HG02642 (cell line): ENCODE results near the gene PLA2G3.
"Not testable (repeated sequence)": the region's sequence is repeated elsewhere in the genome, so short reads cannot be mapped to it uniquely, and the experiment has no call there.

Source experiments
- ATAC-seq: cut with Tn5 transposase; IDR thresholded peaks from one replicate; pipeline ENCODE4 v1.9.1; 2021; ENCODE audit warnings: mild to moderate bottlenecking; ENCODE audit not compliant: unreplicated experiment, poor library complexity

Gene PLA2G3

GRCh38 chr22:31124811-31125465 is 15.4 kb downstream of the PLA2G3 start:
- no peak for ATAC-seq

GRCh38 chr22:31124290-31124689 is 16.0 kb downstream of the PLA2G3 start:
- ATAC-seq: no peak

- ATAC-seq: no peak
Measured at GRCh38 chr22:31123292-31123602, 17.1 kb downstream of the PLA2G3 start.

- ATAC-seq: no peak
Measured at GRCh38 chr22:31122532-31123291, 17.6 kb downstream of the PLA2G3 start, which contains the start of gene INPP5J. Gene INPP5J (plus strand): TSS chr22:31122966. CDS start chr22:31123015, 49 bp downstream.

- no peak for ATAC-seq
Measured at GRCh38 chr22:31122196-31122531, 18.1 kb downstream of the PLA2G3 start.

- no peak for ATAC-seq
Measured at GRCh38 chr22:31121403-31121802, 18.9 kb downstream of the PLA2G3 start.

GRCh38 chr22:31120642-31121041 is 19.7 kb downstream of the PLA2G3 start:
- no peak for ATAC-seq

- no peak for ATAC-seq
Measured at GRCh38 chr22:31120230-31120629, 20.1 kb downstream of the PLA2G3 start.

- ATAC-seq: no peak
Measured at GRCh38 chr22:31119026-31119717, 21.1 kb downstream of the PLA2G3 start.

GRCh38 chr22:31118046-31118820 is 22.1 kb downstream of the PLA2G3 start:
- no peak for ATAC-seq

GRCh38 chr22:31112547-31113091 is 27.7 kb downstream of the PLA2G3 start:
- not testable (repeated sequence) for ATAC-seq

GRCh38 chr22:31107894-31108218 is 32.5 kb downstream of the PLA2G3 start:
- peak; percentile 13 for ATAC-seq

- peak; percentile 88 for ATAC-seq
Measured at GRCh38 chr22:31107178-31107893, 33.0 kb downstream of the PLA2G3 start, which contains the start of gene SELENOM. Gene SELENOM (minus strand): TSS chr22:31107568. CDS start chr22:31107505, 63 bp downstream.

GRCh38 chr22:31106731-31107177 is 33.6 kb downstream of the PLA2G3 start:
- ATAC-seq: no peak

- no peak for ATAC-seq
Measured at GRCh38 chr22:31106001-31106571, 34.2 kb downstream of the PLA2G3 start.

GRCh38 chr22:31105282-31105929 is 34.9 kb downstream of the PLA2G3 start:
- no peak for ATAC-seq

- no peak for ATAC-seq
Measured at GRCh38 chr22:31104869-31105268, 35.4 kb downstream of the PLA2G3 start.

GRCh38 chr22:31103899-31104694 is 36.2 kb downstream of the PLA2G3 start:
- no peak for ATAC-seq
